Ishikawa (cell line): ENCODE measurements around the gene LY9.

ENCODE experiments used
- CEBPB ChIP-seq: IDR thresholded peaks from 2 replicates; pipeline ENCODE4 v1.6.1; 2012
- CREB1 ChIP-seq: IDR thresholded peaks from 2 replicates; pipeline ENCODE4 v1.6.1; 2012; ENCODE audit warnings: low read depth
- EGR1 ChIP-seq: IDR thresholded peaks from 2 replicates; pipeline ENCODE4 v1.6.1; 2012
- EP300 ChIP-seq: IDR thresholded peaks from 2 replicates; pipeline ENCODE4 v1.6.1; 2012; ENCODE audit warnings: borderline replicate concordance
- FOXM1 ChIP-seq: IDR thresholded peaks from 2 replicates; pipeline ENCODE4 v1.6.1; 2012; ENCODE audit warnings: low read depth, borderline replicate concordance
- MAX ChIP-seq: IDR thresholded peaks from 2 replicates; pipeline ENCODE4 v1.6.1; 2012
- NFIC ChIP-seq: IDR thresholded peaks from 2 replicates; pipeline ENCODE4 v1.6.1; 2012
- RAD21 ChIP-seq: IDR thresholded peaks from 2 replicates; pipeline ENCODE4 v1.6.1; 2012; ENCODE audit warnings: low read depth
- REST ChIP-seq: IDR thresholded peaks from 2 replicates; pipeline ENCODE4 v1.6.1; 2012; ENCODE audit warnings: low read depth, mild to moderate bottlenecking
- TAF1 ChIP-seq: IDR thresholded peaks from 2 replicates; pipeline ENCODE4 v1.6.1; 2012; ENCODE audit warnings: low read depth, mild to moderate bottlenecking
- TCF12 ChIP-seq: IDR thresholded peaks from 2 replicates; pipeline ENCODE4 v1.6.1; 2012; ENCODE audit warnings: low read depth
- TEAD4 ChIP-seq: IDR thresholded peaks from 2 replicates; pipeline ENCODE4 v1.6.1; 2012
- USF1 ChIP-seq: IDR thresholded peaks from 2 replicates; pipeline ENCODE4 v1.6.1; 2012
- YY1 ChIP-seq: IDR thresholded peaks from 2 replicates; pipeline ENCODE4 v1.6.1; 2012; ENCODE audit warnings: low read depth
- ZBTB7A ChIP-seq: IDR thresholded peaks from 2 replicates; pipeline ENCODE4 v1.6.1; 2012; ENCODE audit warnings: low read depth

LY9 gene

GRCh38 chr1:160750608-160751007 is 45.4 kb upstream of the LY9 start:
- no peak for TF ChIP-seq MAX
- TF ChIP-seq EGR1: no peak
- no peak for TF ChIP-seq CEBPB
- no peak for TF ChIP-seq USF1
- TF ChIP-seq ZBTB7A: no peak

- TF ChIP-seq MAX: no peak
- TF ChIP-seq TEAD4: no peak
- TF ChIP-seq USF1: no peak
- TF ChIP-seq RAD21: no peak
- TF ChIP-seq EP300: no peak
- TF ChIP-seq TAF1: no peak
- TF ChIP-seq CREB1: no peak
- no peak for TF ChIP-seq FOXM1
- no peak for TF ChIP-seq TCF12
- TF ChIP-seq ZBTB7A: no peak
- no peak for TF ChIP-seq CEBPB
- no peak for TF ChIP-seq EGR1
- no peak for TF ChIP-seq REST
- no peak for TF ChIP-seq NFIC
- TF ChIP-seq YY1: no peak
Measured at GRCh38 chr1:160752406-160752805, 43.6 kb upstream of the LY9 start.

- TF ChIP-seq RAD21 (no peak), CEBPB (no peak), YY1 (no peak), NFIC (no peak), TCF12 (no peak), TEAD4 (no peak)
Measured at GRCh38 chr1:160752924-160753323, 43.0 kb upstream of the LY9 start.

GRCh38 chr1:160753594-160753993 is 42.4 kb upstream of the LY9 start:
- no peak for TF ChIP-seq USF1
- no peak for TF ChIP-seq TEAD4
- TF ChIP-seq EP300: no peak
- TF ChIP-seq MAX: no peak
- no peak for TF ChIP-seq ZBTB7A
- TF ChIP-seq REST: no peak
- no peak for TF ChIP-seq CREB1
- TF ChIP-seq CEBPB: no peak
- no peak for TF ChIP-seq TCF12
- TF ChIP-seq NFIC: no peak
- no peak for TF ChIP-seq EGR1
- no peak for TF ChIP-seq FOXM1
- TF ChIP-seq YY1: no peak
- no peak for TF ChIP-seq RAD21
- TF ChIP-seq TAF1: no peak

- no peak for TF ChIP-seq EP300
- no peak for TF ChIP-seq YY1
- TF ChIP-seq MAX: no peak
- TF ChIP-seq TCF12: no peak
- TF ChIP-seq NFIC: no peak
- no peak for TF ChIP-seq ZBTB7A
- no peak for TF ChIP-seq CEBPB
Measured at GRCh38 chr1:160755461-160755860, 40.5 kb upstream of the LY9 start.
